ENCODE measurements around the gene CDK3. TPM values are rescaled to one million over a fixed set of nuclear protein-coding genes. Genes with fewer than 3 reads are reported as not detected.

CDK3 gene
- total and polyA plus RNA-seq, 2 donors (not counting 1 experiment from before 2014, with no cell fraction given): 15.0 to 20.5 TPM

GRCh38 chr17:76022285-76022684 lies 21.6 kb downstream of the CDK3 start:
- CTCF ChIA-PET: interaction anchor here (1.1 kb wide), 1 partner anchor 8 kb away, joined by 4 read pairs; no protein-coding TSS in a partner anchor
- H3K4me3 ChIP-seq (ENCODE audit: control extremely low read depth in 1 of 5, extremely low read depth in 1 of 5, insufficient read depth in 1 of 5, low read depth in 2 of 5, low read length in 4 of 5): no peak overlapping the region
- no peak for ATAC-seq (ENCODE audit: low read depth)

More at GRCh38 chr17:76022285-76022684, 21.6 kb downstream of the CDK3 start:
- Histone ChIP-seq H4K20me1 (ENCODE audit: control insufficient read depth, insufficient read depth, low read length, poor library complexity, severe bottlenecking) (no peaks in the 10 kb centered on the region), H3K4me2 (replicated peaks; ENCODE audit: low read depth, low read length, poor library complexity, severe bottlenecking) (no peak overlapping the region), H3K4me1 (ENCODE audit: control insufficient read depth in 2 of 2, insufficient read depth in 2 of 2, low read length in 2 of 2) (no peaks in the 10 kb centered on the region), H3K36me3 (replicated peaks in 1 of 2; ENCODE audit: control extremely low read depth in 1 of 2, control insufficient read depth in 1 of 2, extremely low read depth in 1 of 2, insufficient read depth in 2 of 2, low read length in 1 of 2) (no peaks in the 10 kb centered on the region), H3K9ac (ENCODE audit: low read length) (no peak overlapping the region), H3K79me2 (ENCODE audit: control insufficient read depth, insufficient read depth, low read length) (no peaks in the 10 kb centered on the region), H3K27ac (ENCODE audit: low read length in 2 of 2) (no peak overlapping the region), H3K27me3 (replicated peaks in 1 of 4; ENCODE audit: control extremely low read depth in 1 of 4, control insufficient read depth in 3 of 4, insufficient read depth in 4 of 4, low read length in 3 of 4) (no peaks in the 10 kb centered on the region), H3K9me3 (ENCODE audit: control extremely low read depth in 1 of 3, control insufficient read depth in 2 of 3, insufficient read depth in 1 of 3, low read length in 2 of 3) (no peaks in the 10 kb centered on the region), H2AFZ (ENCODE audit: insufficient read depth, low read depth, low read length, poor library complexity, severe bottlenecking) (no peak overlapping the region)
- H3K9me3 Mint-ChIP-seq (ENCODE audit: insufficient read depth): no peaks in the 10 kb centered on the region
- 96% methylated on average over 24 of the region's 24 CpGs for WGBS (ENCODE audit: insufficient coverage)
- no peak for DNase-seq
- intact Hi-C loops (cut with micrococcal nuclease): no loop called here
- H3K4me1 Mint-ChIP-seq: no peaks in the 10 kb centered on the region
- no peak overlapping the region for H3K4me3 Mint-ChIP-seq
- POLR2A ChIA-PET: no interaction called here
- TF ChIP-seq EZH2 (IDR thresholded peaks at IDR 0.05; ENCODE audit: borderline replicate concordance, insufficient read depth, low read depth, low read length, poor library complexity, severe bottlenecking) (no peak), CTCF (IDR thresholded peaks at IDR 0.05) (no peak)
- H3K27ac Mint-ChIP-seq: no peak overlapping the region
- no peaks in the 10 kb centered on the region for H3K27me3 Mint-ChIP-seq
